GM21515 (cell line): ENCODE measurements around the gene IFT43.

ENCODE experiments used
- ATAC-seq: cut with Tn5 transposase; IDR thresholded peaks from one replicate; pipeline ENCODE4 v1.9.1; 2021; ENCODE audit not compliant: unreplicated experiment

The IFT43 gene

GRCh38 chr14:76101391-76102379, 116.1 kb downstream of the IFT43 start:
- ATAC-seq = no peak

GRCh38 chr14:76104802-76105355, 119.3 kb downstream of the IFT43 start:
- ATAC-seq = no peak

- ATAC-seq = no peak
These were observed 120.6 kb downstream of the IFT43 start for GRCh38 chr14:76106188-76106587.

GRCh38 chr14:76109087-76109880, 123.7 kb downstream of the IFT43 start:
- ATAC-seq = no peak

GRCh38 chr14:76112889-76113624, 127.5 kb downstream of the IFT43 start:
- no peak for ATAC-seq

GRCh38 chr14:76113691-76114090, 128.1 kb downstream of the IFT43 start:
- ATAC-seq = no peak

- ATAC-seq = no peak
These were observed 129.5 kb downstream of the IFT43 start for GRCh38 chr14:76115010-76115422.

GRCh38 chr14:76117789-76118484, 132.4 kb downstream of the IFT43 start:
- no peak for ATAC-seq

- ATAC-seq = no peak
These were observed 133.0 kb downstream of the IFT43 start for GRCh38 chr14:76118594-76118993.

GRCh38 chr14:76121089-76121748, 135.7 kb downstream of the IFT43 start:
- ATAC-seq = no peak

- no peak for ATAC-seq
These were observed 138.1 kb downstream of the IFT43 start for GRCh38 chr14:76123426-76124225.

GRCh38 chr14:76125511-76125910, 139.9 kb downstream of the IFT43 start:
- ATAC-seq = no peak

- ATAC-seq = no peak
These were observed 140.5 kb downstream of the IFT43 start for GRCh38 chr14:76126076-76126475.

- no peak for ATAC-seq
These were observed 144.5 kb downstream of the IFT43 start for GRCh38 chr14:76129851-76130576.

- ATAC-seq = no peak
These were observed 145.8 kb downstream of the IFT43 start for GRCh38 chr14:76131071-76131965.

GRCh38 chr14:76133103-76133502, 147.5 kb downstream of the IFT43 start:
- ATAC-seq = no peak
